ENCODE measurements around the gene ASB5. TPM values are rescaled to one million over a fixed set of nuclear protein-coding genes. Genes with fewer than 3 reads are reported as not detected.
"Not testable (repeated sequence)": the region's sequence is repeated elsewhere in the genome, so short reads cannot be mapped to it uniquely, and the experiment has no call there.

Gene ASB5
- polyA plus RNA-seq, 3 donors: 0.10 to 0.20 (median 0.15) TPM

DNA sequence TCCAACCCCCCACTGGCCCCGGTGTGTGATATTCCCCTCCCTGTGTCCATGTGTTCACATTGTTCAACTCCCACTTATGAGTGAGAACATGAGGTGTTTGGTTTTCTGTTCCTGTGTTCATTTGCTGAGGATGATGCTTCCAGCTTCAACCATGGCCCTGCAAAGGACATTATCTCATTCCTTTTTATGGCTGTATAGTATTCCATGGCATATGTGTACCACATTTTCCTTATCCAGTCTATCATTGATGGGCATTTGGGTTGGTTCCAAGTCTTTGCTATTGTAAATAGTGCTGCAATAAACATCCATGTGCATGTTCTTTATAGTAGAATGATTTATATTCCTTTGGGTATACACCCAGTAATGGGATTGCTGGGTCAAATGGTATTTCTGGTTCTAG, 10.5 kb upstream of the ASB5 start:
- DNase-seq (ENCODE audit: low read depth in 3 of 3, low spot score in 2 of 3): not testable (repeated sequence)

DNA sequence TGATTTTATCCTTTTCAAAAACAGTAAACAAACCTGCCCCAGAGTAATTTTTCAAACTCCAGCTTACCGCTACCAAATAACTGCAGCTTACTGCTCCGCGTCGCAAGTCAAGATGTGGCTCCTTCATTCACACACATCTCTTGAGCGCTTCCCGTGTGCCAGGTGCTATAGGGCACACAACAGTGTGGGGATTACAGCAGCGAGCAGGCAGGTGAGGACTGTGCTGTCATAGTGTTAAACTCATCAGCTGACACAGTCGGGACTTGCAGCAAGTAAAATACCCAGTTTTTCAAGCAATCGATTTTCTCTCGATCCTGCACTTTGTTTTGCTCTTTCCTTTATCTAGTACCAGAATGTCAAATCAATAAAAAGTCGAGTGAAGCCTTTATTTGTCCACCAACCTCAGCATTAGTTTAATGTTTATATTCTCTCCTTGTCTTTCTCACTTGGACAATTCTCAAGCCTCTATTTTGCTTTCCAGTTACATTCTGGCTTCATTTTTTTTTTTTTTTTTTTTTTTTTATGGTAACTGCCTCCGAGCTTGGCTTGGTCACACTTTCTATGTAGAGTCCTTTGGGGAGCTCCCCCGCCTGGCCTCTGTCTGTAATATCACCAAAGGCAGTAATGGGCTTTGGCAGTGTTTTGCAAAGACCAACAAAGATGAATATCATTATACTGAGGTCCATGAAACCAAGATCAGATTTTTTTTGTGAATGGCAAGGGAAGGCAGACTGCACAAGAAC, 8.3 kb upstream of the ASB5 start:
- peak in 2 of 3 donors; percentile 7 to 16 for DNase-seq (ENCODE audit: low read depth in 3 of 3, low spot score in 2 of 3)

DNA sequence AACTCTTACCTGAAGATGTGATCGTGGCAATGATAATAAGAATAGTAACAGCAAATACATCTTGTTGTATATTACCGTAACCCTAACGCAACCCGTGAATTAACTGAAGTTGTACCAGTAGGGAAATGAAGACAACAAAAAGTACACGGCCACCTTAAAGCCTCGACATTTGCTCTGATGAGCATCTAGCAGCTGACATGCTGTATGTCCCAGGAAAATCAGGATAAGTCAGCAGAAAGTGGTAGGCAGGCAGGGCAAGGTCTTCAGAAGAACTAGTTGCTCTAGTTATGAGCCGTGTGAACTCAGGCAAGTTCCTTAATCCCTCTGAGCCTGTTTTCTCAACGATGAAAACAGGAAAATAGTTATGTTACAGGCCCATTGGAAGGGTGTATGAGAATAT, 7.7 kb upstream of the ASB5 start:
- DNase-seq (ENCODE audit: low read depth in 3 of 3, low spot score in 2 of 3): no peak

DNA sequence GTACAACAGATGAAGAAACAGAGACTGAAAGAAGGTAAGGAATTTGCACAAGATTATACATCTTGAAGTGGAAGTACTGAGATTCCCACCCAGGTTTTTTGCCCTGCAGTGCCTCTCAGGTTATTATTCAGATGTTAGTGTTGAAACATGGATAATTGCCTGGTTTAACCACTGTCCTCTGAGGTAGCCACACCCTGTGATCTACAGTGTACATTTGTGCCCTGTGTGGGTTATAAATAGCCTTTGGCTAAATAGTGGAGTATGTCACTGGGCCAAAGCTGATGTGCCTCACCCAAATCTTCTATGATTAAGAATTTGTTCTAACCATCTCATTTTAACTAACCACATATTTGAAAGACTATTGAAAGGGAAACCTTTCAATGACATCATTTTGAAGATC, 5.4 kb upstream of the ASB5 start:
- DNase-seq (ENCODE audit: low read depth in 3 of 3, low spot score in 2 of 3): no peak

DNA sequence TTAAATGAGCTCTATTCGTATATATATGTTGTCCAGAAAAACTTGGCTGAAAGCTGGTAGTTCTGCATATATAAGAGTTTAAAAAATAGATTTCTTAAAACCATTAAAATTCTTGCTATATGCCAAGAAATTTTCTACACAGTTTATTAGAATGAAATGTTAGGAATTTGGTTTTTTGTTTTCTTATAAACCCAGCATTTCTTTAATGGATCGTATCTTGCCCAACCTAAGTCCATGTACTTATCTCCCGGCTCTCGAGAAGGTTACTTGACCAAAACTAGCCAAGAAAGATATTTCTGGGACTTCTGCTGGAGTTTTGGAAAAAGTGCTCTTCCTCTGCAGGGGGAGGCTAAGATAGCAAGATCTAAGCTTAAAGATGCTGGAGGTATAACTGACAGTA, 4.7 kb upstream of the ASB5 start:
- no peak for DNase-seq (ENCODE audit: low read depth in 3 of 3, low spot score in 2 of 3)

DNA sequence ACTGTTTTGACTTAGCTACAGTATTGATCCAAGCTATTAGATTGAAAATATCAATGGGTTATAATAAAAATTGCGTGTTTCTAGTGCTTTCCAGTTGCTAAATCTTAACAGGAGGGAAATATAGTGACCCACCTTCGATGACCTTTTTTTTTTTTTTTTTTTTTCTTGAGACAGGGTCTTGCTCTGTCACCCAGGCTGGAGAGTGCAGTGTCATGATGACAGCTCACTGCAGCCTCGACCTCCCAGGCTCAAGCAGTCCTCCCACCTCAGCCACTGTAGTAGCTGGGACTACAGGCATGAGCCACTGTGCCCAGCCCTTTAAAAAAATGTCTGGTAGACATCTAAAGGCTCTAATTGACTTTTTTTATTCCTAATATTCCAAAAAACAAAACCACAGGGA, 3.8 kb upstream of the ASB5 start:
- DNase-seq (ENCODE audit: low read depth in 3 of 3, low spot score in 2 of 3): no peak

DNA sequence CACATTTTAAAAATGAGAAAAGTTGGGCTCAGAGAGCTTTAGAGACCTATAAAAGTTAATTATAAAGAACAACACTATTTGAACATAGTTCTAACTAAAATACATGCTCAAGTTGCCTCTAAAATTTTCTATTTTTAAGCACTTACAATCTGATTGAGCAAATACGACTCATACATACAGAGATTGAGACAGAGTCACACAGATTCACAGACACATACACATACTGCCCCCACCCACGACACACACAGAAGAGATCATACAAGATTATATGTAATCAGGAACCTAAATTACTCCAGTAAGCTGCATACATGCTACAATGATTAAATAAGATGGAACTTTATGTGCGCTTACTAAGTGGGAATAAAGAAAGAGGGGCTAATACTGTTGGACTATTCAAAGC, 2.7 kb upstream of the ASB5 start:
- no peak for DNase-seq (ENCODE audit: low read depth in 3 of 3, low spot score in 2 of 3)

DNA sequence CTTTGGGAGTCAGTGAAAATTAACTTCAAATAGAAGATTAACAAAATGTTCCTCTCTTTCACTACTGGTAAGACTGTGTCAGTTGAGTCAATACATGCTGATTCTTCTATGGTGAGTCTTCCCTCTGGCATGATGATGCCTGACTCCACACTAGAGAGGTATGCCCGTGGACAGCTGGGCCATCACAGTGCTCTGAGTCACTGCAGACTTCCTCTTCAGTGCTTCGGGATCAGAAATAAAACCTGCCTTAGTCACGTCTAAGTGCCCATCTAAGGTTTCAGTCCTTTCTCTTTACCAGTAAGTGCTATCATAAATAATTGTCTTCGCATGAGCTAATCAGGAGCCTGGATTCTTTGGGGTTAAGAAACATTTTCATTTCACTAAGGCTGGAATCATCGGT, 1.6 kb upstream of the ASB5 start:
- peak in 2 of 3 donors; percentile 2 to 12 for DNase-seq (ENCODE audit: low read depth in 3 of 3, low spot score in 2 of 3)

DNA sequence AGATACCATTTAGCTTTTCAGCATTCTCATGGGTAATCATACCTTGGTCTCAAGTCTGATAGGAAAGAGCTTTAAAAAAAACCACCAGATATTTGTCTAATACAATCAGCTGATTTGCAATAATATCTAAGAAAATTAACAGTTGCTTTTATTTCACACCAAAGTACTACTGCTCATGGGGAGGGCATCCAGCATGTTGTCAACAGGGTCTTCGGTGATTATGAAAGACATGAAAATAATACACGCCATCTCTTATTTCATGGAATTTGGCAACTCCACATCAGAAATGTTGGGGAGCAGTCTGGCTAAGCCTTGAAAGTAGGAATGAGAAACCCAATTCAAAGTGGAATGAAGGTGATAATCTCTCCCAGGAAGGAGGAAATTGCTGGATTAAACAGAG, 3.0 kb downstream of the ASB5 start:
- no peak for DNase-seq (ENCODE audit: low read depth in 3 of 3, low spot score in 2 of 3)

DNA sequence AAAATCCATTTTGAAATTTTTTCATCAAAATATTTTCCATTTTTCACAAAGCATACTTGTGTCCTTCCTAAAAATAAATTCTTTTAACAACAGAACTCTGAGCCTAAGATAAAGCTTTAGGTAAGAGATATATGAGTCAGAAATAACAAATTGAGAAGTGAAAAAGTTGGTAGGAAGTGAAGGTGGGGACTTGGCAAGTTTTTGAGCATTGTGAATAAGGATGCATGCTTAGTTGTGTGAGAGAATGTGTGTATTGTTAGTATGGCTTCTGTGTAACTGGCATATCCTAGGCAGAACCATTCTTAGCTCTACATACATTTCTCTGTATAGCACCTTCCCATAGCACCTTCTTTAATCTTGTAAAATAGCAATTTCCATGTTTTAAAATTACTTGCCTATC, 6.8 kb downstream of the ASB5 start:
- DNase-seq (ENCODE audit: low read depth in 3 of 3, low spot score in 2 of 3): no peak

DNA sequence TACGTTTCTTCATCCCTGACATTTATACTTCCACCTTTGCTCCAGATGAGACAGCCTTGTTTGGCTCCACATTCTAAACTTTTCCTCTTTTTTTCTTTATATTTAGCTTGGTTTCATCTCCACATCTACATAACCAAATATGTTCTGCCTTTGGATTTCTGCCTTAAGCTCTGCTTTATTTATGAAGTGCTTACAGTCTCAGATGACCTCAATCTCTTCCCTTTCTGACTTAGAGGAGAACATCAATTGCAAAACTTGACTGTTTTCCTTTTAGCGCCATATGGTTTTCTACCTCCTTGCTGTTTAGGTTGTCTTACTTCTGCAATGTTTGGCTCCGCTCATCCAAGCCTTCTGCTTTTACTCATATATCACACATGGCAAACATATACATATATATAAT, 7.5 kb downstream of the ASB5 start:
- DNase-seq (ENCODE audit: low read depth in 3 of 3, low spot score in 2 of 3): no peak

DNA sequence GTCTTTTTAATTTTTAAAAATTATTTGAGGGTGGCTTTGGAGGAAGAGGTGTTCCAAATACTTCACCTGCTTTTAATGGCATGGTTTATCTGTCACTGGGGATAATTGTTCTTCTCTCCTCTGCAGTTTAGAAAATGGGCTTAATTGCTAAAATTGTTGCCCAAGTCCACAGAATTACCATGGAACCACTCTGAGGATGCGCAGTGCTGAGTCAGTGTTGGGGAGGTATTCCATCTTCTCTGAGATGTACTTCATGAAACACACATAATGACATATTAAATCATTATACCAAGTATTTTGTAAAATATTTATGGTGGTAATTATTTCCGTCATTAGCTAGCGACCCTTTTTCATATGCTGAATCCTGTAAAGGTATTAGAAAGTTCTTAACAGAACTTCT, 8.0 kb downstream of the ASB5 start:
- no peak for DNase-seq (ENCODE audit: low read depth in 3 of 3, low spot score in 2 of 3)

DNA sequence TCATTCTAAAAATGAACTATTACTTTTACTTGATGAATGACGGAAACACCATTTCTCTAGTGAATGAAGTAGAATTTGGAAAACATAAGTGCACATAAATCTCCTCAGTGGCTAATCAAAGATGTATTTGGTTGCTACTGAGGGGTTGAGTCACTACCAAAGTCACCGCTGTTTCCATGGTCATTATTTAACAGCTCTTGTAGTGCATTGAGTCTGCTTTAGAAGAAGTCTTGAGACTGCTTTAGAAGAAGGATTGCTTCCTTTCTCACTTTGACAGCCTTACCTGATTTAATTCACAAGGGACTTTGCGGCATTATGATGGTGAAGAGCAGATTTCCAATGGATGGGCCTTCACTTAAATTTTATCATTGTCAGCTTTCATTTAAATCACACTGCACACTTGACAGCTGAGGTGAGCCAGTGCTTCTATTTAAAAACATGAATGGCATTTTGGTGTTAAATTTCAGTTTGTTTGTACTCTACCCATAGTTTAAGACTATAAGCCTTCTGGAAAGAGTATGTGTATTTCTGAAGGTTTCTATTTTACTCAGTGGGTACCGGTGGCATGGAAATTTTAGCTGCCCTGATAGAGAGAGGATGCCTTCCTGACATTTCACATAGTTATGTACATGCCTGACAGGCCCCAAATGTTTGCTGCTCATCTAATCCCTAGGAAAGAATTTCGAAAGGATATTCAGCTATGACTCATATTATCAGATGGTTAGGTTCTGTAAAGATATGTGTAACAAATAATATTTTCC, 9.5 kb downstream of the ASB5 start:
- no peak for DNase-seq (ENCODE audit: low read depth in 3 of 3, low spot score in 2 of 3)

DNA sequence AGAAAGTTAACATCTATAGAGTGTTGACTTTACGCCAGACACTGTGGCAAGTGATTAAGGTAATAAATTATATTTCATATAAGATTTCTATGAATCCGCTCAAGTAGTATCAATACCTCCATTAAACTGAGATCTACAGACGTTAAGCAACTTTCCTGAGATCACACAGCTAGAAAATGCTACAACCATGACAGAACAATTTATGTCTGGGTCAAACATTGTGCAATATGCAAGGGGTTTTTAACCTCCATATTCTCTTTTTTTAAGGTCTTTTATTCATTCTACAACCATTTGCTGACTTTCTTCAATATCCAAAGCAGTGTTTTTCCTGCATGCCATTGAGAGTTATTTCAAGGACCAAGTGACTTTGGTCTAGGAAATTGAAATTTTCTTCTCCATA, 10.9 kb downstream of the ASB5 start:
- no peak for DNase-seq (ENCODE audit: low read depth in 3 of 3, low spot score in 2 of 3)

DNA sequence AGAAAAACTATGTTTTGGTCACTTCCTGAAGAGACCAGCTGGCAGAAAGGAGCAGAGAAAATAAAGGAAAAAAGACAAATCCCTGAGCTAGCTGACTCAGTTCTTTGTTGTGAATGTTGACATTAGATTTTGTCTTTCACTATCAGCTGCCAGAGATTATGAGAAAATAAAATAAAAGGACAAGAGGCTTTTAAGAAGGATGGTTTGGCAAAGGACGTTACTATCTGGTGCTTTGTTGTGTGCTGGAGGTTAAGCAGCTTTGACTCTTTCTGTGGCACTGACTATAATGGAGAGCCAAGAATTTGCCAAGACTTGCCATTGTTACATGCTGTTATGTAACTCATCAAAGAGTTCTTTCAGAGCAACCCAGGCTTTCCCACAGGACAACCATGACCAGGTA, 12.1 kb downstream of the ASB5 start:
- no peak for DNase-seq (ENCODE audit: low read depth in 3 of 3, low spot score in 2 of 3)

DNA sequence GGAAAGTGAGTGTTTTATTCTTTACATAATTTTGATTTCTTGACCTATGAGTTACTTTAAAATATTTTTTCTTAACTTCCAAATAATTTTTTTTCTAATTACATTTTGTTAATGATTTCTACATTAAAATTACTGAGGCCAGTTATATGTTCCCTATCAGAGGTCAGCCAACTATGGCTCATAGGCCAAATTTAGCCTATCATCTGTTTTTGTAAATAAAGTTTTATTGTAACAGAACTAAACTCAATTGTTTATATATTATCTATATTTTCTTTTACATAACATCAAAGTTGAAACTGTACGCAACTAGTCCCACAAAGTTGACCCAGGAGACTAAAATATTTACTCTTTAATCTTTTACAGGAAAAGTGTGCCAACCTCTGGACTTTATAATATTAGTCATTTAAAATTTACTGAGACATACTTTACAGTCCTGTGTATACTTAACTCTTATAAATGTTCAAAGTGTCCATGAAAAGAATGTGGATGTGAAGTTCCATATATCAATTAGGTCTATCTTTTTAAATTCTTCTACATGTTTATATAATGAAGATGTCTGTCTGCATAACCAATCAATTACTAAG, 26.2 kb downstream of the ASB5 start:
- DNase-seq (ENCODE audit: low read depth in 3 of 3, low spot score in 2 of 3): no peak

DNA sequence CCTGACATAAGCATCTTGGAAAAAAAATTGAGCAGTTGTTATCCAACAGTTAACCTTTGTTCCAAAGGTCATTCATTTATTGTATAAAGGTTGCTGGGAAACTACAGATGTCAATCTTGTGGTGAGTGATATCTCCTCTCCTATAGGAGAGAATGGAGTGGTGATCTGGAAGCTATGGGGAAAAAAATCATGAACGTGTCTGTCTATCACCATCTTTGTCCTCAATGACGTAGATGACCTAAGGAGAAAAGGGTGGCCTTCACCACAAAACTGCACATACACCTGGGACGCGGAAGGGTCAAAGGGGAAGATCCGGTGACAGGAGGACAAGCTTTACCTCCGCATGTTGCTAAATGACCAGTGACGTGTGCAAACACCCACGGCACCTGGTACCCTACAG, 27.3 kb downstream of the ASB5 start:
- DNase-seq (ENCODE audit: low read depth in 3 of 3, low spot score in 2 of 3): no peak

DNA sequence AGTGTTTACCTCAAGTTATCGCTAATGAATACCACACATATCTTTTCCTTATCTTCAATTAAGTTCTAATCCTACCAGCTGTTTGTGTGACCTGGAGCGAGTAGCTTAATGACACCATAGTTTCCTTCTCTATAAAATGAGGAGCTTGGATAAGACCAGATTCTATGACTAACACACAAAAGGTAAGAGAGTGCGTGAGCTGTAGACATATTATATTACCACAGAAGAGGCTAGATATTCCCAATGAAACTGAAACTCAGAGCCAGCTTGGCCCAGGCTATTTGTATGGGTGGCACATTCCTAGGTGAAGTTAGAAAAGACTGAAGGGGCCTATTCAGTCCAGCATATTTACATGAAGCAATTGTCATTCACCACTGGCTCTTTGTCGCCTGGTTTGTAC, 30.2 kb downstream of the ASB5 start:
- no peak for DNase-seq (ENCODE audit: low read depth in 3 of 3, low spot score in 2 of 3)

DNA sequence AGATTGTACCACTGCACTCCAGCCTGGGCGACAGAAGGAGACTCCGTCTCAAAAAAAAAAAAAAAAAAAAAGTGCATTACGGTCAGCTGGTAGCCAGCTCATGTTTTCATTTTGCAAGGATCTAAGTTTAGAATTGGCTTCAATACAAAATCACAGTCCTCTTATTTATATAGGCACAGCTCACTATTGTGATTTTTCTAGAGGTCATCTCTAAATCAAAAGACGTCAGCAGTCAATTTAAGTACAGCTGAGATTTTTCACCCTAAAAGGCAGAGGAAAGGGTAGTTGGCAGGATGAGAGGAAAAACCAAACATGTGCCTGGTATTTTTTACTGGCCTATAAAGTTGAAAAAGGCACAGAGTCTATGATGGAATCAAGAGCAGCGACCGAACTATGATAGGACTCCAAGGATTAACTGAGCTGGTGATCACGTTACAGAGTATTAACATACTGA, 30.8 kb downstream of the ASB5 start:
- no peak for DNase-seq (ENCODE audit: low read depth in 3 of 3, low spot score in 2 of 3)

DNA sequence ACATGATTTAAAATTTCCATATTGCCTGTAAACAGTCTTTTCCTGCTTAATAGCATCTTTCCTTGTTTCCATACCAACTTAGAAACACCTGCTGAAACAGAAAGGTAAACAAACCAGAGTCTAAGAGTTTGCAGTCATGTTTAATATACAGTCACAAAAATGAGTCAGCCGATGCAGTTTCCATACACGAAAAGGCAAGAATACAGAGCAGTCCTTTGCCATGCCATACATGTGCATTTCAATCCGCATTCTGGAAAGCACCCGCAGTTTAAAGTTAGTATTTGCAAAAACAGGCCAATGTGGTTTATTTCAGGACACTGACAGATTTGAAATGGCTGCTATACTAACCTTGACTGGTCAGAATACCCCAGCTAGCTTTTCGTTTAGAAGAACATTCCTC, 32.1 kb downstream of the ASB5 start:
- no peak for DNase-seq (ENCODE audit: low read depth in 3 of 3, low spot score in 2 of 3)

DNA sequence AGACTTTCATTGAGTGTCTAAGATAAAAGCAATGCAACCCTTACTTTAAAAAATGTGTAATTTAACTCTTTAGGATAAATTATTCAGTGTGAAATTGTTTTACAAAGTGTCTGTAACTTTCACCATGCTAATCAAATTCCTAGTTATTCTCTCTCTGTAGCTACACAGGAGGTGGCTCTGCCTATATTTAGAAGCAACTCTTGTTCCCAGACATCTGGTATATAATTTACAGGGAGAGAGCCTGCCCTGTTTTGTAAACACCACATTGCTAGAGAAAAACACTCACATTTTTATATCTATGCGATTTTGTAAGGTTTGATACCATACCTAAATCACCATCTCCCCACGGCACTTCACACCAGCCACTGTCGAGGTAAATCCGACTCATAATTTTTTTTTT, 38.2 kb downstream of the ASB5 start:
- no peak for DNase-seq (ENCODE audit: low read depth in 3 of 3, low spot score in 2 of 3)

DNA sequence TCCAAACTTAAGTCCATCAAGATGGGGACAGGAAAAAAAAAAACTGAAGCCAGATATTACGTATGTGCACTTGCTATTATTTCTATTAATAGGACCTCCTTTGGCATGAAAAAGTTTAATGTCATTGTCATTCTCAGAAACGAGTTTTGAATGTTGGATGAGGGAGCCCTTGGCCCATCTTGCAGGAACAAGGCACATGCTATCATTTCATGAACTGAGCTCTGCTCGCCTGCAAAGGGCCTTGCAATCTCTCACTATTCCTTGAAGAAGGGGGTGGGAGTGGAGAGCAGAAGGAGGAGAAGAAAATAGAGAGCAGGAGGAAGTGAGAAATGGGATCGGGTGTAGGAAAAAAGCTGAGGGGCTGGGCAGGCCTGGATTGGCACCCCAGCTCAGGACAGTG, 39.4 kb downstream of the ASB5 start:
- DNase-seq (ENCODE audit: low read depth in 3 of 3, low spot score in 2 of 3): no peak
